HEK293 (cell line): ENCODE measurements around the gene DDIT3.

Source experiments
- CTCF ChIA-PET: fragments of 350-600 bp; formaldehyde crosslinking; extraction: SDS; loops from one replicate; lab custom pipeline; 2021; ENCODE audit warnings: antibody characterized with exemption; lab: Yijun Ruan, JAX
- POLR2A ChIA-PET: fragments of 300-600 bp; formaldehyde crosslinking; extraction: SDS; loops from one replicate; lab custom pipeline; 2020; ENCODE audit warnings: antibody characterized with exemption, inconsistent platforms; lab: Yijun Ruan, JAX
- H3K27ac ChIP-seq: fragments of 200-500 bp; sonication (Bioruptor generic); 2 replicates; pipeline ENCODE4 v1.5.1; 2014; ENCODE audit warnings: low read depth, low read length, control low read depth, inconsistent platforms; ENCODE audit errors: extremely low read depth
- H3K36me3 ChIP-seq, 2 experiments: fragments of 200-500 bp in 1 of 2; sonication (Bioruptor generic) in 1 of 2; 1 replicate in 1 of 2; 2 replicates in 1 of 2; pipeline ENCODE4 v1.5.1; 2014 to 2017; ENCODE audit warnings: inconsistent platforms in 2 of 2, low read length in 2 of 2; ENCODE audit not compliant: control insufficient read depth in 2 of 2, insufficient read depth in 1 of 2
- H3K4me1 ChIP-seq: fragments of 200-500 bp; sonication (Bioruptor generic); 2 replicates; pipeline ENCODE4 v1.5.1; 2014; ENCODE audit warnings: mild to moderate bottlenecking, low read length, inconsistent platforms; ENCODE audit not compliant: control insufficient read depth, insufficient read depth
- H3K4me3 ChIP-seq: 2 replicates; pipeline ENCODE4 v1.5.1; 2011; ENCODE audit warnings: low read depth, mild to moderate bottlenecking, control low read depth, low read length, moderate library complexity
- H3K9me3 ChIP-seq: fragments of 200-500 bp; sonication (Bioruptor generic); 2 replicates; pipeline ENCODE4 v1.5.1; 2014; ENCODE audit warnings: low read depth, low read length, inconsistent platforms; ENCODE audit not compliant: control insufficient read depth, insufficient read depth
- KLF1 ChIP-seq: fragments of 450-650 bp; formaldehyde crosslinking; IDR thresholded peaks from 2 replicates; pipeline ENCODE4 v1.5.1; 2016; ENCODE audit warnings: missing biosample characterization, missing genetic modification characterization
- OVOL3 ChIP-seq: fragments of 450-650 bp; formaldehyde crosslinking; IDR thresholded peaks from 2 replicates; pipeline ENCODE4 v1.5.1; 2016; ENCODE audit warnings: missing biosample characterization, missing genetic modification characterization
- PRDM10 ChIP-seq: fragments of 450-650 bp; formaldehyde crosslinking; IDR thresholded peaks from 2 replicates; pipeline ENCODE4 v1.5.1; 2016; ENCODE audit warnings: missing biosample characterization, missing genetic modification characterization
- SALL2 ChIP-seq: fragments of 450-650 bp; formaldehyde crosslinking; IDR thresholded peaks from 2 replicates; pipeline ENCODE4 v1.5.0; 2017; ENCODE audit warnings: missing biosample characterization, mild to moderate bottlenecking, missing genetic modification characterization, borderline replicate concordance
- SP2 ChIP-seq: fragments of 450-650 bp; formaldehyde crosslinking; IDR thresholded peaks from 2 replicates; pipeline ENCODE4 v1.5.1; 2016; ENCODE audit warnings: missing biosample characterization, missing genetic modification characterization
- ZBTB1 ChIP-seq: fragments of 450-650 bp; formaldehyde crosslinking; IDR thresholded peaks from 2 replicates; pipeline ENCODE4 v1.5.1; 2016; ENCODE audit warnings: missing biosample characterization, missing genetic modification characterization
- ZBTB10 ChIP-seq: fragments of 450-650 bp; formaldehyde crosslinking; IDR thresholded peaks from 2 replicates; pipeline ENCODE4 v1.5.1; 2016; ENCODE audit warnings: missing biosample characterization, missing genetic modification characterization
- ZBTB17 ChIP-seq: fragments of 450-650 bp; formaldehyde crosslinking; IDR thresholded peaks from 2 replicates; pipeline ENCODE4 v1.5.1; 2016; ENCODE audit warnings: missing biosample characterization, missing genetic modification characterization
- ZEB2 ChIP-seq: fragments of 450-650 bp; formaldehyde crosslinking; IDR thresholded peaks from 2 replicates; pipeline ENCODE4 v1.5.1; 2016; ENCODE audit warnings: missing biosample characterization, missing genetic modification characterization
- ZFP69B ChIP-seq: fragments of 450-650 bp; formaldehyde crosslinking; IDR thresholded peaks from 2 replicates; pipeline ENCODE4 v1.5.1; 2016; ENCODE audit warnings: missing biosample characterization, missing genetic modification characterization
- ZNF184 ChIP-seq: fragments of 450-650 bp; IDR thresholded peaks from 2 replicates; pipeline ENCODE4 v1.5.1; 2018; ENCODE audit warnings: missing biosample characterization, mild to moderate bottlenecking, missing genetic modification characterization
- ZNF521 ChIP-seq: fragments of 450-650 bp; formaldehyde crosslinking; IDR thresholded peaks from 2 replicates; pipeline ENCODE4 v1.5.1; 2017; ENCODE audit warnings: missing biosample characterization, mild to moderate bottlenecking, missing genetic modification characterization
- ZNF555 ChIP-seq: fragments of 450-650 bp; formaldehyde crosslinking; conservative IDR thresholded peaks from 2 replicates; pipeline ENCODE4 v1.5.1; 2017; ENCODE audit warnings: missing biosample characterization, mild to moderate bottlenecking, missing genetic modification characterization, inconsistent platforms
- ZNF621 ChIP-seq: fragments of 450-650 bp; formaldehyde crosslinking; IDR thresholded peaks from 2 replicates; pipeline ENCODE4 v1.5.1; 2017; ENCODE audit warnings: missing biosample characterization, missing genetic modification characterization
- ZNF785 ChIP-seq: fragments of 450-650 bp; formaldehyde crosslinking; IDR thresholded peaks from 2 replicates; pipeline ENCODE4 v1.5.1; 2016; ENCODE audit warnings: missing biosample characterization, missing genetic modification characterization
- TF ChIP-seq, protein P1 (sequence below): fragments of 450-650 bp; formaldehyde crosslinking; IDR thresholded peaks from 2 replicates; pipeline ENCODE4 v1.5.1; 2017; ENCODE audit warnings: missing biosample characterization, missing genetic modification characterization
- TF ChIP-seq, protein P2 (sequence below): fragments of 450-650 bp; formaldehyde crosslinking; conservative IDR thresholded peaks from 2 replicates; pipeline ENCODE4 v1.5.1; 2016; ENCODE audit warnings: low read depth, missing biosample characterization, missing genetic modification characterization

The DDIT3 gene

GRCh38 chr12:57548488-57548887, 28.2 kb upstream of the DDIT3 start:
- Histone ChIP-seq H3K4me1 (peaks cover 5% of the 10 kb centered on the region), H3K36me3 (peaks cover 4 to 22% of the 10 kb centered on the region in 2 experiments; a peak in 1 of 3 replicates), H3K4me3 (no peak overlapping the region), H3K9me3 (no peaks in the 10 kb centered on the region), H3K27ac (no peak overlapping the region)
- TF ChIP-seq ZNF621 (tag by site-specific recombination): no peak
- TF ChIP-seq ZBTB17: peak; percentile 85
- TF ChIP-seq, protein P1, sequence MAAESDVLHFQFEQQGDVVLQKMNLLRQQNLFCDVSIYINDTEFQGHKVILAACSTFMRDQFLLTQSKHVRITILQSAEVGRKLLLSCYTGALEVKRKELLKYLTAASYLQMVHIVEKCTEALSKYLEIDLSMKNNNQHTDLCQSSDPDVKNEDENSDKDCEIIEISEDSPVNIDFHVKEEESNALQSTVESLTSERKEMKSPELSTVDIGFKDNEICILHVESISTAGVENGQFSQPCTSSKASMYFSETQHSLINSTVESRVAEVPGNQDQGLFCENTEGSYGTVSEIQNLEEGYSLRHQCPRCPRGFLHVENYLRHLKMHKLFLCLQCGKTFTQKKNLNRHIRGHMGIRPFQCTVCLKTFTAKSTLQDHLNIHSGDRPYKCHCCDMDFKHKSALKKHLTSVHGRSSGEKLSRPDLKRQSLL (tag by site-specific recombination): no peak
- TF ChIP-seq PRDM10 (tag by site-specific recombination): peak; percentile 92
- TF ChIP-seq ZEB2 (tag by site-specific recombination): no peak
- TF ChIP-seq ZNF521: no peak
- ChIA-PET POLR2A (no interaction called here), CTCF (interaction anchor here (0.7 kb wide), 1 partner anchor 729 kb away, joined by 3 read pairs; no protein-coding TSS in a partner anchor)

GRCh38 chr12:57548013-57548315, 27.6 kb upstream of the DDIT3 start:
- Histone ChIP-seq H3K9me3 (no peaks in the 10 kb centered on the region), H3K27ac (no peak overlapping the region), H3K36me3 (peaks cover 4 to 25% of the 10 kb centered on the region in 2 experiments; a peak in 2 of 3 replicates), H3K4me3 (no peak overlapping the region), H3K4me1 (peaks cover 5% of the 10 kb centered on the region)
- CTCF ChIA-PET: no interaction called here
- TF ChIP-seq ZNF785 (tag by site-specific recombination): no peak
- no peak for TF ChIP-seq SP2 (tag by site-specific recombination)
- TF ChIP-seq ZFP69B (tag by site-specific recombination): no peak
- TF ChIP-seq ZBTB17: no peak
- no peak for TF ChIP-seq ZNF555 (tag by site-specific recombination)
- TF ChIP-seq ZBTB10 (tag by site-specific recombination): no peak
- no peak for TF ChIP-seq ZBTB1 (tag by site-specific recombination)
- TF ChIP-seq OVOL3 (tag by site-specific recombination): no peak
- TF ChIP-seq SALL2 (tag by site-specific recombination): no peak
- TF ChIP-seq, protein P2, sequence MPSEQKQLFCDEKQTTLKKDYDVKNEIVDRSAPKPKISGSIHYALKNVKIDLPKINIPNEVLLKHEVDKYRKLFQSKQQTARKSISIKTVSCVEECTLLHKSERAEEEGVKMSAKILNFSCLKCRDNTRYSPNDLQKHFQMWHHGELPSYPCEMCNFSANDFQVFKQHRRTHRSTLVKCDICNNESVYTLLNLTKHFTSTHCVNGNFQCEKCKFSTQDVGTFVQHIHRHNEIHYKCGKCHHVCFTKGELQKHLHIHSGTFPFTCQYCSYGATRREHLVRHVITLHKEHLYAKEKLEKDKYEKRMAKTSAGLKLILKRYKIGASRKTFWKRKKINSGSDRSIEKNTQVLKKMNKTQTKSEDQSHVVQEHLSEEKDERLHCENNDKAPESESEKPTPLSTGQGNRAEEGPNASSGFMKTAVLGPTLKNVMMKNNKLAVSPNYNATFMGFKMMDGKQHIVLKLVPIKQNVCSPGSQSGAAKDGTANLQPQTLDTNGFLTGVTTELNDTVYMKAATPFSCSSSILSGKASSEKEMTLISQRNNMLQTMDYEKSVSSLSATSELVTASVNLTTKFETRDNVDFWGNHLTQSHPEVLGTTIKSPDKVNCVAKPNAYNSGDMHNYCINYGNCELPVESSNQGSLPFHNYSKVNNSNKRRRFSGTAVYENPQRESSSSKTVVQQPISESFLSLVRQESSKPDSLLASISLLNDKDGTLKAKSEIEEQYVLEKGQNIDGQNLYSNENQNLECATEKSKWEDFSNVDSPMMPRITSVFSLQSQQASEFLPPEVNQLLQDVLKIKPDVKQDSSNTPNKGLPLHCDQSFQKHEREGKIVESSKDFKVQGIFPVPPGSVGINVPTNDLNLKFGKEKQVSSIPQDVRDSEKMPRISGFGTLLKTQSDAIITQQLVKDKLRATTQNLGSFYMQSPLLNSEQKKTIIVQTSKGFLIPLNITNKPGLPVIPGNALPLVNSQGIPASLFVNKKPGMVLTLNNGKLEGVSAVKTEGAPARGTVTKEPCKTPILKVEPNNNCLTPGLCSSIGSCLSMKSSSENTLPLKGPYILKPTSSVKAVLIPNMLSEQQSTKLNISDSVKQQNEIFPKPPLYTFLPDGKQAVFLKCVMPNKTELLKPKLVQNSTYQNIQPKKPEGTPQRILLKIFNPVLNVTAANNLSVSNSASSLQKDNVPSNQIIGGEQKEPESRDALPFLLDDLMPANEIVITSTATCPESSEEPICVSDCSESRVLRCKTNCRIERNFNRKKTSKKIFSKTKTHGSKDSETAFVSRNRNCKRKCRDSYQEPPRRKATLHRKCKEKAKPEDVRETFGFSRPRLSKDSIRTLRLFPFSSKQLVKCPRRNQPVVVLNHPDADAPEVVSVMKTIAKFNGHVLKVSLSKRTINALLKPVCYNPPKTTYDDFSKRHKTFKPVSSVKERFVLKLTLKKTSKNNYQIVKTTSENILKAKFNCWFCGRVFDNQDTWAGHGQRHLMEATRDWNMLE (tag by site-specific recombination): no peak
- TF ChIP-seq ZNF184: no peak
- TF ChIP-seq ZNF521: no peak
- TF ChIP-seq KLF1 (tag by site-specific recombination): no peak
- POLR2A ChIA-PET: no interaction called here
